NCI-H526 (cell line): ENCODE measurements around the gene UBL4B.
A peak's percentile ranks its signal among the peaks of the same experiment; 100 is the strongest.

ENCODE experiments used
- DNase-seq, 2 experiments: peaks; one replicate each; lab custom pipeline; 2025; lab: John Stamatoyannopoulos, UW

Gene UBL4B

GRCh38 chr1:110113551-110113950 lies 1.3 kb downstream of the UBL4B start:
- no peak for DNase-seq

- DNase-seq = no peak
Observed at GRCh38 chr1:110114173-110114572, 1.9 kb downstream of the UBL4B start.

DNA sequence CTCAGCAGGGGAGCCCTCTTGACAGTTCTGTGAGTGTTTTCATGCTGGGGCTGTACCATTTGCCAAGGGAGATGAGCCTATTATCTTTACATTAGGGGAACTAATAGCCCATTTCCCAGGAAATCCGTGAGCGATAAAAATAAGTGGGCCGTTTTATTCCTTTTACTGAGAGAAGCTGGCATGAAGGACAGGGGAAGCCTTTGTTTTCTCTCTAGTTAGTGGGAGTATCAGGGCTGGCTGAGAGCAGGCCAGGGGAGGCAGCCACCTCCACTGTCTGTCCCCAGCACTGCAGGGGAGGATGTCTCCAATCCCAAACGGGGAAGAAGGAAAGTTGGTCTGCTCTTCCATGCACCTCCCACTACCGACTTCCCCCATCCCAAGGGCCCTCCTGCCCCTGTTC lies 2.5 kb downstream of the UBL4B start:
- DNase-seq = no peak

DNA sequence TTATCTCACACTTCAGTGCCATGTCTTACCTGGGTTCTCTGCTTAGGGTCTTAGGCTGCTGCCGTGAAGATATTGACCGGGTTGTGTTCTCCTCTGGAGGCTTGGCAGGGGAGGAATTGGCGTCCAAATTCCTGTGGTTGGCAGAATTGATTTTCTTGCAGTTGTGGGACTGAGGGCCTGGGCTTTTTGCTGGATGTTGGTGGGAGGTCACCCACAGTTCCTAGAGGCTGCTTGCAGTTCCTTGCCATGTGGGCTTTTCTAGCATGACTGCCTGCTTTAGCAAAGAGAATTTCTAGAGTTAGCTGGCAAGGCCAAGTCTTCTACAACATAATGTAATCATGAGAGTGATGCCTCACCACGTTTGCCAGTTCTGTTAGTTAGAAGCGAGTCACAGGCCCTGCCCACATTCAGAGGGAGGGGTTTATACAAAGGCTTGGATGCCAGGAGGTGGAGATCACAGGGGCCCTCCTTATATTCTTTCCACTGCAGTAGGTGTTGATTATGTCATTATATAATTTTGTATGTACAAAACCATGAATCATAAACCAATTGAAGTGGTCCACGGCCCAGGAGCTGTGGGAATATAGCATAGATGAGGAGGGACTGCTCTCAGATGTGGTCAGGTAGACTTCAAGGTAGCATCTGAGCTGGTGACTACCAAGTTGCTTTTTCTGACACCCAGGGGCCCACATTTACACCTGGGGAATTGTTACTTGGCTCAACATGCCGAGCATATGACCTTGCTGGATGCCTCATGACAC lies 6.6 kb downstream of the UBL4B start:
- no peak for DNase-seq

DNA sequence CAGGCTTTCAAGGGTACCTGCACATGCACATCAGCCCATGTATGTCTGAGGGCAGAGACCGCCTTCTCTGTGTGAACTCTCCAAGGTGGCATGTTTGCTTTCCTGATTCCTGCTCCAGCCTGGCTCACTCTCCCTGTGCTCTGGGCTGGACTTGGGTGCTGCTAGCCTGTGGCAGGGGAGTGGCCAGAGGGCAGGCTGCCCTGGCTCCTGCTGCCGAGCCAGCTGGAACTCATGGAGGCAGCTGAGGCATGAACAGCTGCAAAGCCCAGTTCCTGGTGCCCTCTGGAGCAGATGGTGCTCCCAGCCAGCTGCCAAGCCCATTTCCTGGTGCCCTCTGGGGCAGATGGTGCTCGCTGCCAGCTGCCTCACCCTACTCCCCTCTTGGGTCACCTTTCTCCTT lies 7.6 kb downstream of the UBL4B start:
- no peak for DNase-seq

- DNase-seq = no peak
Observed at GRCh38 chr1:110120960-110121561, 8.8 kb downstream of the UBL4B start.

- no peak for DNase-seq
Observed at GRCh38 chr1:110123224-110123623, 11.0 kb downstream of the UBL4B start.

GRCh38 chr1:110125810-110126209 lies 13.6 kb downstream of the UBL4B start:
- DNase-seq = no peak

- DNase-seq = no peak
Observed at GRCh38 chr1:110130113-110130591, 17.9 kb downstream of the UBL4B start.

DNA sequence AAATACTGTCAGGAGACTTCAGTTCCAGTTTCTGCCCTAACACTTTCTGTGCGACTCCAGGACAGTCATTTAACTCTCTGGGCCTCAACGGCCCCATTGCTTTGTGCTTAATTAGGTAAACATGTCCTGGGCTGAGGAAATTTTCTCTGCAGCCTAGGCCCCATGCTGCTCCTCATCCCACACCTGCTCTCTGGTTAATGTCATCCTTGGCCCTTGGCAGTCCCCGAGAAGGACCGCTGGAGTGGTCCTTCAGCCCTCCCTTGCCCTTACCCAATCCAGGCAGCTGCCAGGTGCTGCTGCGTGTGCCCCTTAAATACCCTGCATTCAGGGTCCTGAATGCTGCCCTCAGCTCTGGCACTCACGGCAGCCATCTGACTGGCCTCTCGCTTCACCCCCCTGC lies 18.7 kb downstream of the UBL4B start:
- DNase-seq = no peak

- no peak for DNase-seq
Observed at GRCh38 chr1:110132682-110133081, 20.4 kb downstream of the UBL4B start.

DNA sequence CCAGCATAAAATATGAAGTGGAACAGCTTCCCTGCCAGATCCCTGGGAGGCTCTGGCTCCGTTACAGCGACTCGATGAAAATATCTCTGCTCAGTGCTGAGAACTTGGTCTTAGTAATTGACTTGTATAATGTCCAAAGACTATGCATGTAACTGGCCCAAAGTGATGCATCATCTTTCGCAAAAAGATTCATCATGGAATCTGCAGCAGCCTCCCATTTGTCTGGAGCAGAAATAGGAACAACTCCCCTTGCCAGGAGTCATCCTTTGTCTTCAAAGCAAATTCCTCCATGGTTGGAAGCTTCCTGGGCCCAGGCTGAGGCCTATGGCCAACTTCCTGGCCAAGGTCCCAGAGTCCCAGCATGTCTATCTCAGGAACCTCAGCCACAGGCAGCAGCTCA lies 21.2 kb downstream of the UBL4B start:
- no peak for DNase-seq

DNA sequence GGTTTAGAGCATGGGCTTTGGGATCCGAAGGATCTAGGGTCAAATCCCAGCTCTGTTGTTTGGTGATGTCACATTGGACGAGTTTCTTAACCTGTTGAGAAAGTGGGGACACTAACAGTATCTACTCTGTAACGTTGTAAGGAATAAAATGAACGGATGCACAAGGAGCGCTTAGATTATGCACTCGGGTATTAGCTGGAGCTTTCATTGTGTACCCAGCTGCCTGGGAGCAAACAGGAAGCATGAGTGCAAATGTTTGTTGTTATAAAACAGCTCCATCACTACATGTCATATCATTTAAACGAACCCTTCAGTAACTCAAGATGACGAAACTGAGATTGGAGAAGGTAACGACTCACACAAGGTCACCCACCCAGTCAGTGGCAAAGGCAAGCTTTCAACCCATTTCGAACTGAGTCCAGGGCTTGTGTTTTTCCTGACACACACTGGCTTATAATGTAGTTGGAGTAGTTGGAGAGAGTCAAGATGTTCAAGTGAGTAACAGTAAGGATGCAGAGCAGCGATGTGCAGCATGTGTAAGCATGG lies 21.9 kb downstream of the UBL4B start:
- no peak for DNase-seq

DNA sequence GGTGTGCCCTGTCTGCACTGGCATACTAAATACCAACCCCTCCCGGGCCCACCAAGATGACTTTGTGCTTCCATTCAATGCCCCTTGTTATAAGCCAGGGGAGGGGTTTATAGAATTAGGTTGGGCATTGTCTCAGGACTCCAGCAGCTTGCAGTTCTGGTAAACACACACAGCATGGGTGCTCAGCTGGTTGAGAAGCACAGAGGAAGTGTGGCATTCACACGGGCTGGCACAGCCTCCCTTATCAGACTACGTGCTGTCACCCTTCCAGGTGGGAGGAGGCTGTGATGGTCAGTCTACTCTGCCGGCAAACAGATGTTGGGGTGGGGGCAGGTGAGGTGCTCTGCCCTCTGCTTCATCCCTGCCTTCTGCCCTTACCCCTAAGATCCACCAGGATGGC lies 23.0 kb downstream of the UBL4B start:
- DNase-seq = no peak

GRCh38 chr1:110135666-110136065 lies 23.4 kb downstream of the UBL4B start:
- DNase-seq = no peak

DNA sequence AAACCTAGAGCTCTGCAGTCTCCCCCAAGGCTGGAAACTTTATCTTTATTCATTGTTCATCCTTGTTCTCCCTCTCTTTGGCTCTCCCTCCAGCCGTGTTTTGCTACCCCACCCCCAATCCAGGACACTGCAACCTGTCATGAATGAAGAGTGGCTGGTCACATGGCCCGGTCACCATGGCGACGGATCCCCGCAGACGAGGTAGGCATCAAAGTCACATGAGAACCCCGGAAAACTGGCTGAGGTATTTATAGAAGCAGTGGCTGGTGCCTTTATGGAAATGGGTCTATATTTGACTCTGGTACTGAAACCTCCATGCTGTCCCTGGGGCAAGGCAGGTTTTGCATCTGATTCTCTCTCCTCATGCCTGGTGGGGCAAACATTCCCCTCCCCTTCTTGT lies 24.7 kb downstream of the UBL4B start:
- peak; percentile 97 to 98 for DNase-seq

DNA sequence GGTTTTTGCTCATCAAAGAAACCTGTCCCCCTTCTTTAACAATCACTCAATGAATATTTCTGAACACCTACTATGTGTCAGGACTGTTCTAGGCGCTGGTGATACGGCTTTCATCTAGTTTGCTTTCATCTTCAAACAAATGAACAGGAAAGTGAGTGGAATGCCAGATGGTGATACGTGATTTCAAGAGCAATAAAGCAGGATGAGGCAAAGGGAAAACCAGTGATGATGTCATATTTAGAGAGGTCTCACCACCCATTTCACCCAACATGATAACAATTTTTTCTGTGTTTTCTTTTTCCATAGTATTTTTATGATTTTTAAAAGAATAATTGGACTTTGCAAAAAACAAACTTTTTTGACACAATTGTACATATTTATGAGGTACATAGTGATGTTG lies 26.7 kb downstream of the UBL4B start:
- no peak for DNase-seq

DNA sequence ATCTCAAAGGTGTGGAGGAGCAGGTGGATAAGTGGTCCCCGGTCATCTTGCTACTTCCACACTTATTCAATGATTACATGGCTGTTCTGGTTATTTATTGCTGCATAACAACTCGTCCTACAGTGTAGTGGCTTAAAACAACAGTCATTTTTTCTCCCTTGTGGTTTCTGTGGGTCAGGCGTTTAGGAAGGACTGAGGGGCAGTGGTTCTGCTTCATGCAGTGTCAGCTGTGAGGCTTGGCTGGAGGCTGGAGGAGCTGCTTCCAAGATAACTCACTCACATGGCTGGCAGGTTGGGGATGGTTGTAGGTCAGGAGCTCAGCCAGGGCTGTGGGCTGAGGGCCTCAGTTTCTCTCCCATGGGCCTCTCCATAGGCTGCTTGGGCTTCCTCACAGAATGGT lies 32.1 kb downstream of the UBL4B start:
- DNase-seq = no peak

GRCh38 chr1:110148961-110149360 lies 36.7 kb downstream of the UBL4B start:
- DNase-seq = peak; percentile 25 to 65

GRCh38 chr1:110150330-110151174 lies 38.3 kb downstream of the UBL4B start, which contains the start of gene SLC6A17:
TSS of gene SLC6A17 (plus strand) at chr1:110150494. CDS start at chr1:110166930, 16,436 bp downstream.
- peak; percentile 17 to 76 for DNase-seq

GRCh38 chr1:110151175-110151669 lies 39.0 kb downstream of the UBL4B start:
- peak in 1 of 2 experiments; percentile 56 for DNase-seq

DNA sequence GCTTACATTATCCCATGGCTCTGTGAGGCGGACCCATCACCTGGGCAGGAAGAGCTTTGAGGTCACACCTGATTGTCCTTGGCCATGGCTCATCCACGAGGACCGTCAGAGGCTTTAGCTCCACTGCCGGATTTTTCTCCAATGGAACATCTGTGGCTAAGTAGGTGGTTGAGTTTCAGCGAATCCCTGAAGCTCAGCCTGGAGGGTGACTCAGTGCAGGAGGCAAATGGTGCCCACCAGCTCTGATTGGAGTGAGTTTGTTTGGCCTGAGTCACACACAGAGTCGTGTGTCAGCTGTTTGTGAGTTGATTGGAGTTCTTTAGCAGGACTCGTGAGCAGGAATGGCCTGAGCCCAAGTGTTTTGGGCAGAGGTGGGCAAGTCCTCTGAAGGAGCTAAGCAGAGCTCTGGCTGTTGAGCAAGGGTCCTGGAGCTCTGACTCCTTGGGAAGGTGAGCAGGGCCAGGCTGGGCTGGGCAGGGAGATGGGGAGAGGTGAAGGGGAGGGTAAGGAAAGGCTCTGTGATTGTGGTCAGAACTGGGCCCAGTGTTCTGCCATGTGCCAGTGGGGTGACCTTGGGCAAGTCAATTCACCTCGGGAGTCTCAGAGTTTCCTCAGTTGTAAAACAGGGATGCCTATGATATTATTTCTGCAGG lies 40.0 kb downstream of the UBL4B start:
- no peak for DNase-seq
